ENCODE data around the gene RREB1. TPM values are rescaled to one million over a fixed set of nuclear protein-coding genes. Genes with fewer than 3 reads are reported as not detected.

The RREB1 gene
- polyA plus RNA-seq, 1 donor (not counting 4 experiments of a cell fraction or from before 2014, with no cell fraction given): 6.1 TPM

DNA sequence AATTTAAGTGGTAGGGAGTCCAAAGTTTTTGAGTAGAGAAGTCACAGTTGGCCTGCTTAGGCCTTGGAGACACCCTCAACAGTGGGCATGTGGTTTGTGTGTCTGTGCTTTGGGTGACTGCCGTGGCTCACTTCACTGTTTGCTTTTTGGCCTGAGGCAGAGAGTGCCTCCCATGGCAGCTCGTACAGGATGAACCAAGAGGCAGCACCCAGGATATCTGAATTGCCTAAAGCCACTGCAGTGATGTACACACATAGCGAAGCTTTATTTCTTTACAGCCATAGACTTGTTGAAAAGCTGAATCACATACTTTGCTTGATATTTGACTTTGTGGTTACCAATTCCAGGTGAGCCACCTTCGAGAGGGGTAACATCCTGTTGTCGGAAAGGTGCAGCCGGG is 21.6 kb downstream of the RREB1 start:
- H3K36me3 ChIP-seq (ENCODE audit: control insufficient read depth in 2 of 2, extremely low read depth in 1 of 2, insufficient read depth in 2 of 2, low read length in 2 of 2): peaks cover 6 to 9% of the 10 kb centered on the region in 2 experiments
- H2AFZ ChIP-seq (ENCODE audit: control insufficient read depth, low read length): no peak overlapping the region
- H3K4me3 ChIP-seq (ENCODE audit: control insufficient read depth in 2 of 3, extremely low read depth in 1 of 3, insufficient read depth in 2 of 3, low read depth in 1 of 3, low read length in 3 of 3): no peak overlapping the region
- no peaks in the 10 kb centered on the region for H3K27me3 ChIP-seq (ENCODE audit: control insufficient read depth, extremely low read depth, insufficient read depth, low read length)
- peaks cover 41% of the 10 kb centered on the region for H3K4me1 ChIP-seq (ENCODE audit: control insufficient read depth, extremely low read depth, insufficient read depth, low read length)
- no peaks in the 10 kb centered on the region for H3K9me3 ChIP-seq (ENCODE audit: control insufficient read depth, low read depth, low read length)
- no peaks in the 10 kb centered on the region for H3K9me1 ChIP-seq (ENCODE audit: control insufficient read depth, extremely low read depth, insufficient read depth, low read length)
- FAIRE-seq (peak; percentile 85), DNase-seq (ENCODE audit: low read depth, low spot score) (peak; percentile 64)
- TF ChIP-seq, protein P1, sequence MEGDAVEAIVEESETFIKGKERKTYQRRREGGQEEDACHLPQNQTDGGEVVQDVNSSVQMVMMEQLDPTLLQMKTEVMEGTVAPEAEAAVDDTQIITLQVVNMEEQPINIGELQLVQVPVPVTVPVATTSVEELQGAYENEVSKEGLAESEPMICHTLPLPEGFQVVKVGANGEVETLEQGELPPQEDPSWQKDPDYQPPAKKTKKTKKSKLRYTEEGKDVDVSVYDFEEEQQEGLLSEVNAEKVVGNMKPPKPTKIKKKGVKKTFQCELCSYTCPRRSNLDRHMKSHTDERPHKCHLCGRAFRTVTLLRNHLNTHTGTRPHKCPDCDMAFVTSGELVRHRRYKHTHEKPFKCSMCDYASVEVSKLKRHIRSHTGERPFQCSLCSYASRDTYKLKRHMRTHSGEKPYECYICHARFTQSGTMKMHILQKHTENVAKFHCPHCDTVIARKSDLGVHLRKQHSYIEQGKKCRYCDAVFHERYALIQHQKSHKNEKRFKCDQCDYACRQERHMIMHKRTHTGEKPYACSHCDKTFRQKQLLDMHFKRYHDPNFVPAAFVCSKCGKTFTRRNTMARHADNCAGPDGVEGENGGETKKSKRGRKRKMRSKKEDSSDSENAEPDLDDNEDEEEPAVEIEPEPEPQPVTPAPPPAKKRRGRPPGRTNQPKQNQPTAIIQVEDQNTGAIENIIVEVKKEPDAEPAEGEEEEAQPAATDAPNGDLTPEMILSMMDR (optimal IDR thresholded peaks at IDR 0.05 in 1 of 3, IDR thresholded peaks at IDR 0.05 in 1 of 3, conservative IDR thresholded peaks at IDR 0.05 in 1 of 3; ENCODE audit: extremely low read depth in 1 of 3, insufficient read depth in 2 of 3, low read length in 3 of 3): no peak
- no peak for TF ChIP-seq EZH2 (IDR thresholded peaks at IDR 0.05; ENCODE audit: low read length)
- no peaks in the 10 kb centered on the region for H4K20me1 ChIP-seq (ENCODE audit: control insufficient read depth, extremely low read depth, insufficient read depth, low read length)
- dilution Hi-C loops (cut with MboI; ENCODE audit: extremely low pct_ligation_motif_present, low sequenced_read_pairs): no loop called here
- peak overlapping the region; percentile 97 for H3K27ac ChIP-seq (ENCODE audit: control insufficient read depth, insufficient read depth, low read length)
- H3K4me2 ChIP-seq (ENCODE audit: control insufficient read depth, extremely low read depth, insufficient read depth, low read depth, low read length): peak overlapping the region; percentile 74
- peaks cover 88% of the 10 kb centered on the region for H3K79me2 ChIP-seq (ENCODE audit: control insufficient read depth, insufficient read depth, low read length)
- peak overlapping the region; percentile 77 for H3K9ac ChIP-seq (ENCODE audit: control insufficient read depth, extremely low read depth, insufficient read depth, low read length)

DNA sequence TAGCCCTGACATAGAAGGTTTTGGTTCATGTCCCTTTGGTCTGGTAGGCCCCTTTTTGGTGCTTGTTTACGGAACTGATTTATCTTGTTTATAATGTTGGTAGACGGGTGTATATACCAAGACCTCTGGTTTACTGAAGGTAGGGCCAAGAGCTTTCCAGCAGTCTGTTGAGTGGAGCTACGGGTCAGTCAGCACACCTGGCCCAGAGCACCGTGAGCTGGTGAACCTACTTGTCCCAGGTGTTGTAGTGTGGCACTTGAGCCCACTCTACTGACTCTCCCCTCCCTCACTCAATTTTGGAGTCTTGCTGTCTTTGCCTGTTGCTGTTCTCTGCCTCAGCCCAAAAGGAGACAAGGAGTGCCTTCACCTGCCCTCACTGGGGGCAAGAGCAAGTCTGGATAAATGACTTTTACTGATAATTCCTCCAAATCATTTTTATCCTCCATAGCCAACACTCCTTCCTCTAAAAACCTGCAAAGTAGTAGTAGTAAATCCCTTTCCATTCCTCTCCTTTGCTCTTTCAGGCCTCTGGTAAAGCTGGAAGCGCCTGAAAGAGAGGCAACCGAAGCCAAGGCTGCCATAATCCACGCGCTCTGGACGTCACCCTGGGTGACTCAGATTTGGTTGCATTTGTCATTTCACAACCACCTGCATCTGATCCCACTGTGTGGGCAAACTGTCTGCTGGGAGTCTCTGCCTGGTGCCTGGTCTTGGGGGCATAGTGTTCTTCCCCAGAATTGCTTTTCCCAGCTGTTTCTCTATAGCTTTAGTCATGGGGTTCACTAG is 22.2 kb downstream of the RREB1 start:
- no peak overlapping the region for H2AFZ ChIP-seq (ENCODE audit: control insufficient read depth, low read length)
- peaks cover 88% of the 10 kb centered on the region for H3K79me2 ChIP-seq (ENCODE audit: control insufficient read depth, insufficient read depth, low read length)
- peak overlapping the region; percentile 97 for H3K27ac ChIP-seq (ENCODE audit: control insufficient read depth, insufficient read depth, low read length)
- no peaks in the 10 kb centered on the region for H4K20me1 ChIP-seq (ENCODE audit: control insufficient read depth, extremely low read depth, insufficient read depth, low read length)
- no peaks in the 10 kb centered on the region for H3K27me3 ChIP-seq (ENCODE audit: control insufficient read depth, extremely low read depth, insufficient read depth, low read length)
- H3K9me1 ChIP-seq (ENCODE audit: control insufficient read depth, extremely low read depth, insufficient read depth, low read length): no peaks in the 10 kb centered on the region
- H3K36me3 ChIP-seq (ENCODE audit: control insufficient read depth in 2 of 2, extremely low read depth in 1 of 2, insufficient read depth in 2 of 2, low read length in 2 of 2): peaks cover 5 to 6% of the 10 kb centered on the region in 2 experiments
- H3K4me2 ChIP-seq (ENCODE audit: control insufficient read depth, extremely low read depth, insufficient read depth, low read depth, low read length): peak overlapping the region; percentile 74
- peak overlapping the region in 1 of 3 experiments; percentile 0 for H3K4me3 ChIP-seq (ENCODE audit: control insufficient read depth in 2 of 3, extremely low read depth in 1 of 3, insufficient read depth in 2 of 3, low read depth in 1 of 3, low read length in 3 of 3)
- FAIRE-seq (no peak), DNase-seq (ENCODE audit: low read depth, low spot score) (no peak)
- H3K9ac ChIP-seq (ENCODE audit: control insufficient read depth, extremely low read depth, insufficient read depth, low read length): peak overlapping the region; percentile 77
- H3K9me3 ChIP-seq (ENCODE audit: control insufficient read depth, low read depth, low read length): no peaks in the 10 kb centered on the region
- TF ChIP-seq EZH2 (IDR thresholded peaks at IDR 0.05; ENCODE audit: low read length): no peak
- TF ChIP-seq, protein P1 (optimal IDR thresholded peaks at IDR 0.05 in 1 of 3, IDR thresholded peaks at IDR 0.05 in 1 of 3, conservative IDR thresholded peaks at IDR 0.05 in 1 of 3; ENCODE audit: extremely low read depth in 1 of 3, insufficient read depth in 2 of 3, low read length in 3 of 3): no peak
- peaks cover 41% of the 10 kb centered on the region for H3K4me1 ChIP-seq (ENCODE audit: control insufficient read depth, extremely low read depth, insufficient read depth, low read length)
- dilution Hi-C loops (cut with MboI; ENCODE audit: extremely low pct_ligation_motif_present, low sequenced_read_pairs): no loop called here

Measured in keratinocyte (primary cell).